ENCODE data around the gene XCL1.
"Not testable (repeated sequence)": the region's sequence is repeated elsewhere in the genome, so short reads cannot be mapped to it uniquely, and the experiment has no call there.

XCL1 gene

GRCh38 chr1:168580991-168581390, 4.6 kb downstream of the XCL1 start:
- H3K9me3 ChIP-seq (ENCODE audit: control extremely low read depth in 1 of 5, control insufficient read depth in 4 of 5, insufficient read depth in 2 of 5, low read depth in 1 of 5, low read length in 4 of 5); H3K27ac ChIP-seq (ENCODE audit: insufficient read depth in 1 of 2, low read depth in 1 of 2, low read length in 2 of 2, poor library complexity in 1 of 2, severe bottlenecking in 2 of 2); CTCF ChIA-PET; DNase-seq; POLR2A ChIA-PET; H3K4me3 ChIP-seq (ENCODE audit: control insufficient read depth in 1 of 7, extremely low read depth in 1 of 7, insufficient read depth in 4 of 7, low read depth in 2 of 7, low read length in 6 of 7); H3K4me1 ChIP-seq (ENCODE audit: control extremely low read depth in 1 of 4, control insufficient read depth in 4 of 4, insufficient read depth in 4 of 4, low read length in 3 of 4); H3K36me3 ChIP-seq (ENCODE audit: control insufficient read depth in 4 of 4, insufficient read depth in 4 of 4, low read length in 3 of 4); H3K27me3 ChIP-seq (replicated peaks in 2 of 5; ENCODE audit: control insufficient read depth in 4 of 5, insufficient read depth in 5 of 5, low read length in 4 of 5): not testable (repeated sequence)
- 93% methylated on average over 2 of the region's 7 CpGs for WGBS (ENCODE audit: insufficient coverage)

GRCh38 chr1:168581817-168582572, 5.6 kb downstream of the XCL1 start:
- Histone ChIP-seq H3K36me3 (ENCODE audit: control insufficient read depth in 4 of 4, insufficient read depth in 4 of 4, low read length in 3 of 4) (no peaks in the 10 kb centered on the region), H3K9me3 (ENCODE audit: control extremely low read depth in 1 of 5, control insufficient read depth in 4 of 5, insufficient read depth in 2 of 5, low read depth in 1 of 5, low read length in 4 of 5) (no peaks in the 10 kb centered on the region), H3K27ac (ENCODE audit: insufficient read depth in 1 of 2, low read depth in 1 of 2, low read length in 2 of 2, poor library complexity in 1 of 2, severe bottlenecking in 2 of 2) (no peak overlapping the region), H3K4me3 (ENCODE audit: control insufficient read depth in 1 of 7, extremely low read depth in 1 of 7, insufficient read depth in 4 of 7, low read depth in 2 of 7, low read length in 6 of 7) (no peak overlapping the region), H3K27me3 (replicated peaks in 2 of 5; ENCODE audit: control insufficient read depth in 4 of 5, insufficient read depth in 5 of 5, low read length in 4 of 5) (no peaks in the 10 kb centered on the region), H3K4me1 (ENCODE audit: control extremely low read depth in 1 of 4, control insufficient read depth in 4 of 4, insufficient read depth in 4 of 4, low read length in 3 of 4) (no peaks in the 10 kb centered on the region)
- DNase-seq, result no peak
- CTCF ChIA-PET, result interaction anchor here (0.7 to 1.9 kb wide), 3 partner anchors 9 to 142 kb away, joined by 4 to 7 read pairs (median 5); no protein-coding TSS in a partner anchor
- 100% methylated on average over 3 of the region's 4 CpGs for WGBS (ENCODE audit: insufficient coverage)
- POLR2A ChIA-PET, result no interaction called here

GRCh38 chr1:168582688-168583336, 6.4 kb downstream of the XCL1 start:
- DNase-seq, result no peak
- Histone ChIP-seq H3K36me3 (ENCODE audit: control insufficient read depth in 4 of 4, insufficient read depth in 4 of 4, low read length in 3 of 4) (no peaks in the 10 kb centered on the region), H3K27me3 (replicated peaks in 2 of 5; ENCODE audit: control insufficient read depth in 4 of 5, insufficient read depth in 5 of 5, low read length in 4 of 5) (no peaks in the 10 kb centered on the region), H3K4me3 (ENCODE audit: control insufficient read depth in 1 of 7, extremely low read depth in 1 of 7, insufficient read depth in 4 of 7, low read depth in 2 of 7, low read length in 6 of 7) (no peak overlapping the region), H3K4me1 (ENCODE audit: control extremely low read depth in 1 of 4, control insufficient read depth in 4 of 4, insufficient read depth in 4 of 4, low read length in 3 of 4) (no peaks in the 10 kb centered on the region), H3K9me3 (ENCODE audit: control extremely low read depth in 1 of 5, control insufficient read depth in 4 of 5, insufficient read depth in 2 of 5, low read depth in 1 of 5, low read length in 4 of 5) (peaks cover 0 to 2% (median 2%) of the 10 kb centered on the region in 5 experiments), H3K27ac (ENCODE audit: insufficient read depth in 1 of 2, low read depth in 1 of 2, low read length in 2 of 2, poor library complexity in 1 of 2, severe bottlenecking in 2 of 2) (no peak overlapping the region)
- 96% methylated on average over 5 of the region's 6 CpGs for WGBS (ENCODE audit: insufficient coverage)
- POLR2A ChIA-PET, result interaction anchor here (0.5 kb wide), 1 partner anchor 514 kb away, joined by 3 read pairs; no protein-coding TSS in a partner anchor
- CTCF ChIA-PET, result interaction anchor here (0.7 to 1.9 kb wide), 3 partner anchors 8 to 143 kb away, joined by 4 to 7 read pairs (median 5); no protein-coding TSS in a partner anchor

- Histone ChIP-seq H3K9me3 (ENCODE audit: control extremely low read depth in 1 of 5, control insufficient read depth in 4 of 5, insufficient read depth in 2 of 5, low read depth in 1 of 5, low read length in 4 of 5) (peaks cover 0 to 2% (median 2%) of the 10 kb centered on the region in 5 experiments), H3K4me3 (ENCODE audit: control insufficient read depth in 1 of 7, extremely low read depth in 1 of 7, insufficient read depth in 4 of 7, low read depth in 2 of 7, low read length in 6 of 7) (no peak overlapping the region), H3K27me3 (replicated peaks in 2 of 5; ENCODE audit: control insufficient read depth in 4 of 5, insufficient read depth in 5 of 5, low read length in 4 of 5) (no peaks in the 10 kb centered on the region), H3K4me1 (ENCODE audit: control extremely low read depth in 1 of 4, control insufficient read depth in 4 of 4, insufficient read depth in 4 of 4, low read length in 3 of 4) (no peaks in the 10 kb centered on the region), H3K36me3 (ENCODE audit: control insufficient read depth in 4 of 4, insufficient read depth in 4 of 4, low read length in 3 of 4) (no peaks in the 10 kb centered on the region), H3K27ac (ENCODE audit: insufficient read depth in 1 of 2, low read depth in 1 of 2, low read length in 2 of 2, poor library complexity in 1 of 2, severe bottlenecking in 2 of 2) (no peak overlapping the region)
- CTCF ChIA-PET, result interaction anchor here (1.9 kb wide), 1 partner anchor 144 kb away, joined by 7 read pairs; no protein-coding TSS in a partner anchor
- 100% methylated on average over 6 of the region's 6 CpGs for WGBS (ENCODE audit: insufficient coverage)
- POLR2A ChIA-PET, result no interaction called here
- no peak for DNase-seq
These were observed 7.2 kb downstream of the XCL1 start for GRCh38 chr1:168583571-168583970.

- peaks cover 0 to 2% (median 2%) of the 10 kb centered on the region in 5 experiments for H3K9me3 ChIP-seq (ENCODE audit: control extremely low read depth in 1 of 5, control insufficient read depth in 4 of 5, insufficient read depth in 2 of 5, low read depth in 1 of 5, low read length in 4 of 5)
- no peaks in the 10 kb centered on the region for H3K27me3 ChIP-seq (replicated peaks in 2 of 5; ENCODE audit: control insufficient read depth in 4 of 5, insufficient read depth in 5 of 5, low read length in 4 of 5)
- H3K4me3 ChIP-seq (ENCODE audit: control insufficient read depth in 1 of 7, extremely low read depth in 1 of 7, insufficient read depth in 4 of 7, low read depth in 2 of 7, low read length in 6 of 7), result no peak overlapping the region
- no peaks in the 10 kb centered on the region for H3K36me3 ChIP-seq (ENCODE audit: control insufficient read depth in 4 of 4, insufficient read depth in 4 of 4, low read length in 3 of 4)
- no peak overlapping the region for H3K27ac ChIP-seq (ENCODE audit: insufficient read depth in 1 of 2, low read depth in 1 of 2, low read length in 2 of 2, poor library complexity in 1 of 2, severe bottlenecking in 2 of 2)
- 100% methylated on average over 2 of the region's 3 CpGs for WGBS (ENCODE audit: insufficient coverage)
- CTCF ChIA-PET, result interaction anchor here (1.0 to 1.3 kb wide), 2 partner anchors 18 to 142 kb away, joined by 3 to 4 read pairs; no protein-coding TSS in a partner anchor
- no peaks in the 10 kb centered on the region for H3K4me1 ChIP-seq (ENCODE audit: control extremely low read depth in 1 of 4, control insufficient read depth in 4 of 4, insufficient read depth in 4 of 4, low read length in 3 of 4)
- POLR2A ChIA-PET, result no interaction called here
- DNase-seq, result no peak
These were observed 8.8 kb downstream of the XCL1 start for GRCh38 chr1:168585191-168585590.

GRCh38 chr1:168585937-168586336, 9.5 kb downstream of the XCL1 start:
- Histone ChIP-seq H3K36me3 (ENCODE audit: control insufficient read depth in 4 of 4, insufficient read depth in 4 of 4, low read length in 3 of 4) (no peaks in the 10 kb centered on the region), H3K4me1 (ENCODE audit: control extremely low read depth in 1 of 4, control insufficient read depth in 4 of 4, insufficient read depth in 4 of 4, low read length in 3 of 4) (no peaks in the 10 kb centered on the region), H3K27ac (ENCODE audit: insufficient read depth in 1 of 2, low read depth in 1 of 2, low read length in 2 of 2, poor library complexity in 1 of 2, severe bottlenecking in 2 of 2) (no peak overlapping the region), H3K9me3 (ENCODE audit: control extremely low read depth in 1 of 5, control insufficient read depth in 4 of 5, insufficient read depth in 2 of 5, low read depth in 1 of 5, low read length in 4 of 5) (peaks cover 0 to 2% (median 2%) of the 10 kb centered on the region in 5 experiments), H3K27me3 (replicated peaks in 2 of 5; ENCODE audit: control insufficient read depth in 4 of 5, insufficient read depth in 5 of 5, low read length in 4 of 5) (no peaks in the 10 kb centered on the region), H3K4me3 (ENCODE audit: control insufficient read depth in 1 of 7, extremely low read depth in 1 of 7, insufficient read depth in 4 of 7, low read depth in 2 of 7, low read length in 6 of 7) (no peak overlapping the region)
- no peak for DNase-seq
- CTCF ChIA-PET, result interaction anchor here (1.7 kb wide), 1 partner anchor 147 kb away, joined by 6 read pairs; no protein-coding TSS in a partner anchor
- POLR2A ChIA-PET, result no interaction called here
- WGBS (ENCODE audit: insufficient coverage), result no CpG with 5 or more reads among the region's 1 CpG

- ChIA-PET POLR2A (no interaction called here), CTCF (no interaction called here)
These were observed 12.8 kb downstream of the XCL1 start for GRCh38 chr1:168589167-168589566.

More at GRCh38 chr1:168589167-168589566, 12.8 kb downstream of the XCL1 start:
- H3K36me3 ChIP-seq (ENCODE audit: control insufficient read depth in 4 of 4, insufficient read depth in 4 of 4, low read length in 3 of 4), result no peaks in the 10 kb centered on the region
- no peaks in the 10 kb centered on the region for H3K4me1 ChIP-seq (ENCODE audit: control extremely low read depth in 1 of 4, control insufficient read depth in 4 of 4, insufficient read depth in 4 of 4, low read length in 3 of 4)
- H3K9me3 ChIP-seq (ENCODE audit: control extremely low read depth in 1 of 5, control insufficient read depth in 4 of 5, insufficient read depth in 2 of 5, low read depth in 1 of 5, low read length in 4 of 5), result peaks cover 0 to 2% (median 2%) of the 10 kb centered on the region in 5 experiments
- no peak for DNase-seq
- no CpG with 5 or more reads among the region's 2 CpGs for WGBS (ENCODE audit: insufficient coverage)
- no peaks in the 10 kb centered on the region for H3K27me3 ChIP-seq (replicated peaks in 2 of 5; ENCODE audit: control insufficient read depth in 4 of 5, insufficient read depth in 5 of 5, low read length in 4 of 5)
- no peak overlapping the region for H3K4me3 ChIP-seq (ENCODE audit: control insufficient read depth in 1 of 7, extremely low read depth in 1 of 7, insufficient read depth in 4 of 7, low read depth in 2 of 7, low read length in 6 of 7)
- H3K27ac ChIP-seq (ENCODE audit: insufficient read depth in 1 of 2, low read depth in 1 of 2, low read length in 2 of 2, poor library complexity in 1 of 2, severe bottlenecking in 2 of 2), result no peak overlapping the region
